Measurements from ENCODE around the gene PRSS56.
A peak's percentile ranks its signal among the peaks of the same experiment; 100 is the strongest.

The PRSS56 gene

DNA sequence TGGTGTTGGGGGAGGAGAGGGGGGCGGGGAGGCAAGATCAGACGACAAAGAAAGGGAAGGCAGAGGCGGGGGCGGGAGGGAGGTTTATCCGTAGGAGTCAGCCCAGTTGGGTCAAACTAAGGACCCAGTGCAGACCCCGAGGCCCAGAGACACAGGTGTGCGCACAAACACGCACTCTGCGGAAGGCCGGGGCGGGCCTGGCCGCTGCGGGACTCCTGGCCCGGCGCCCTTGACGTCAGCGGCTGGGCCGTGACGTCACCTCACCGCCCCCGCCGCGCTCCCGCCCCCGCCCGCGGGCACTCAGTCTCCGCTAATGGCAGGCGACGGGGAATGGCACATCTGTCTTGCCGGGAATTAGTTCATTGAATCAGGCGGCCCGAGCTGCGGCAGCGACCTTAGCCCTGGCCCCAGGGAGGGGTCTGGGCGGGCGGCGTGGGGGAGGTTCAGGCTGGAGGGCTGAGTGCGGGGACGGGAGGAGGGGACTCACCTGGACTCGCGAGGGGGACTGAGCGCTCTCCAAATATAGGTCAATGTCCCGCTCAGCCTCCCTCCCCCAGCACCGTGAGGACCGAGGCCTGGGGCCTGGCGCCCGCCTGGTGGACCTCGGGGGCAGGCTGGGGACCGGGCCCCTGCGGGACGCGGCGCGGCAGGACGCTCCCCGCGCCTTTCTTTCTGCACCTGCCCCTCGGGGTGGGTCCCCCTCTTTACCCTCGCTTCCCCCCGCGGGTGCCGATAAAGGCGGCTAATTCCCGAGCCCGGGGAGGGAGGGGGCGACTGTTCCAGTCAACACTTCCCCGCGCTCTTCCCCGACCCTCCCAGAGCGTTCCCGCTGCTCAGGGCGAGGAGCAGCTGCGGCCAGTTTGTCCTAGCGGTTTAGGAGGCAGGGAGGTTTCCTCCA, 17.0 kb upstream of the PRSS56 start:
- peak; percentile 20 for DNase-seq

DNA sequence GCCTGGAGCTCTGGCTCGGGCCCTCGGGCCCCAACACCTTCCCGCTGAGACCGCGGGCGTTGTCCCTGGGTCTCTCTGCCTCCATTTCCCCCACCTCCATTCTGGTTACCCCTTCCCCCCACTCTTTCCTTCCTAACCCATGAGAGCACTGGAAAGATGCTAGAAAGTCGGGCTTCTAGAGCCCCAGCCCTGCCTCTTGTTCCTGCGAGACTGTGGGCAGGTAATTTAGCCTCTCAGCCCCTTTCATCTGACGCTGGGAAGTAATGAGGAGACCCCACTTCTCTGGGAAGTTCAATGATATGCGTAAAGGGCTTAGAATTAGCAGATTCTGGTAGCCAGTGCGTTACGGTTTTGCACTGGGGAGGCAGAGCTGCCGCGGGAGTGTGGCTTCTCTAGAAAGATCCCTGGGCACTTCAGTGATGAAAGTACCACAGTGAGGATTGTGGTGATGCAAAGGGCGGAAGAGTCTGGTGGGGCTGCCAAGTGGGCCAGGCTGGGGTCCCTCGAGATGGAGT, 16.3 kb upstream of the PRSS56 start:
- no peak for DNase-seq

- DNase-seq = peak; percentile 20
Measured at GRCh38 chr2:232504438-232504837, 15.8 kb upstream of the PRSS56 start.

GRCh38 chr2:232505856-232506255, 14.3 kb upstream of the PRSS56 start:
- no peak for DNase-seq

DNA sequence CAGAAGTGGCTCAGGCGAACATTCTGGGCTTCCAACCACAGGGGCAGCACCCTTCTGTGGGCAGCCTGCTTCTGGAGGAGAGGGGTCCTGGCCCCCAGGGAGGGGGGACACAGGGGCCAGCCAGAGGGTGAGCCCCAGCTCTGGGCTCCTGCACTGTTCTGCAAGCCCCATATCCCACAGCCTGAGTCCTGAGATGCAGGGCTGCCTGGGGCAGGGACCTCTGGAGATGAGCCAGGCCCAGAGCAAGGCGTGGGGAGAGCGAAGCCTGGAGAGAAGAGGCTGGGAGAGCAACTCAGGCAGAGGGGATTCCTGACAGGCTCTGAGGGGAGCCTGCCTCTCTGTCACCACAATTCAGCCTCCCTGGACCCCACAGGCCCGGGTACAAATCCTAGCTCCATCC, 13.5 kb upstream of the PRSS56 start:
- DNase-seq = no peak

GRCh38 chr2:232508251-232508650, 11.9 kb upstream of the PRSS56 start:
- no peak for DNase-seq

GRCh38 chr2:232511336-232511890, 8.8 kb upstream of the PRSS56 start:
- no peak for DNase-seq

DNA sequence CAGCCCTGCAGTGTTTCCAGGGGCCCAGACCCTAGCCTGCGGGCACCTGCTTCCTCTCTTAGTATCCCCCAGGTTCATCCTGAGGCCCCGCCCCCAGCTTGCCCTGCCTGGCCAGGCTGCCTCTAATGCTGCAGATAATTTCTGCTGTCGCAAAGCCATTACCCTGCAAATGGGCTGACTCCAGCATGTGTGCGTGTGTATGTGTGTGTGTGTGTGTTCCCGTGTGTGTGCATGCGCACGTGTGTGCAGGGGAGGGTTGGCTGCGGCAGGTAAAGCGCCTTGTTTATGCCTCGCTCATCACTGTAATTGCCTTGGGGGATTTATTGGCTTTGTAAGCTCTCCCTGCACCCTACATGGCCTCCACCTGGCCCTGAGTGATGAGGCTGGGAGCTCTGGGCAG, 7.6 kb upstream of the PRSS56 start:
- DNase-seq = peak; percentile 24

DNA sequence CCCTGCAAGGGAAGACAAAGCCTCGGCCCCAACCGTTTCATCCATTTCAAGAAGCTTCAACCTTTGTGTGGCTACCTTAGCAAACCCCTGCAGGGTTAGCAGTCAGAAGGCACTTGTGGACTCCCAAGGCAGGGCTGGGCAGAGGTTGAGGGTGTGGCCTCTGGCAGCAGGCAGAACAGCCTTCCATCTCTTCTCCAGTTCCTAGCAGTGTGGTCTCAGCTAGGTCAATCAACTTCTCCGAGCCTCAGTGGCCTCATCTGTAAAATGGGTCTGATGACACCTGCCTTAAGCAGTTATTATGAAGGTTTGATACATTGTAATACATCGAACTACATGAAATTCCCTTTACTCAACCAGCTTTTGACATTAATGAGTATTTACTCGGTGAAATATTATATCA, 6.8 kb upstream of the PRSS56 start:
- DNase-seq = no peak

DNA sequence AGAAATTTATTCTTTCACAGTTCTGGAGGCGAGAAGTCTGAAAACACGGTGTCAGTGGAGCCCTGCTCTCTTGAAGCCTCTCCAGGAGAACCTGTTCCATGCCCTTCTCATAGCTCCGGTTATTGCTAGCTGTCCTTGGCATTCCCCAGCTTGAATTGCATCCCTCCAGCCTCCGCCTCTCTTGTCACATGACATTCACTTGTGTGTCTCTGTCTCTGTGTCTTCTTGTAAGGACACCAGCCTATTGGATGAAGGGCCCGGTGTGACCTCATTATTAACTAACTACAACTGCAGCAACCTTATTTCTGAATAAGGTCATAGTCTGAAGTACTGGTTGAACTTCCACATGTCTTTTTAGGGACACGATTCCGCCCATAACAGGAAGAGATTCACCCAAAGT, 4.5 kb upstream of the PRSS56 start:
- no peak for DNase-seq

- no peak for DNase-seq
Measured at GRCh38 chr2:232516551-232516950, 3.6 kb upstream of the PRSS56 start.

- no peak for DNase-seq
Measured at GRCh38 chr2:232518844-232519243, 1.3 kb upstream of the PRSS56 start.

GRCh38 chr2:232520489-232520888, 301 bp downstream of the PRSS56 start:
- no peak for DNase-seq

- no peak for DNase-seq
Measured at GRCh38 chr2:232521098-232521497, 910 bp downstream of the PRSS56 start.

DNA sequence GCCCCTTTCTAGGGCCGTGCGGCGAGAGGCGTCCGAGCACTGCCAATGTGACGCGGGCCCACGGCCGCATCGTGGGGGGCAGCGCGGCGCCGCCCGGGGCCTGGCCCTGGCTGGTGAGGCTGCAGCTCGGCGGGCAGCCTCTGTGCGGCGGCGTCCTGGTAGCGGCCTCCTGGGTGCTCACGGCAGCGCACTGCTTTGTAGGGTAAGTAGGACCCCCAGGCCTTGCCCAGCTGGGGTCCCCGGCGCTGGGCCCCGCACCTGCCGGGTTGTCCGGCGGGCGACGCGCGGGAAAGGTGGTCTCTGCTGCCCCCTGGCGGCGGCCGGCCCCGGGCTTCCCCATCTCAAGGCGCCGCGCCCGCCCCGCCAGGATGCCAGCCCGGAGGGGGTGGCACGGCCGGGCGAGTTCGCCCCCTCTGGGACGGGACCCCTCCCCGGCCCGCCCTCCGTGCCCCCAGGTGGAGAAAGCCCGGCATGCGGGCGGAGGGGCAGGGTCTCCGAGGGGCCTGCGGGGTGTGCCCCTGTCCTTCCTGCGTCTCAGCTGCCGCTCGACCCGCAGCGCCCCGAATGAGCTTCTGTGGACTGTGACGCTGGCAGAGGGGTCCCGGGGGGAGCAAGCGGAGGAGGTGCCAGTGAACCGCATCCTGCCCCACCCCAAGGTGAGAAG, 1.9 kb downstream of the PRSS56 start:
- DNase-seq = peak; percentile 25

DNA sequence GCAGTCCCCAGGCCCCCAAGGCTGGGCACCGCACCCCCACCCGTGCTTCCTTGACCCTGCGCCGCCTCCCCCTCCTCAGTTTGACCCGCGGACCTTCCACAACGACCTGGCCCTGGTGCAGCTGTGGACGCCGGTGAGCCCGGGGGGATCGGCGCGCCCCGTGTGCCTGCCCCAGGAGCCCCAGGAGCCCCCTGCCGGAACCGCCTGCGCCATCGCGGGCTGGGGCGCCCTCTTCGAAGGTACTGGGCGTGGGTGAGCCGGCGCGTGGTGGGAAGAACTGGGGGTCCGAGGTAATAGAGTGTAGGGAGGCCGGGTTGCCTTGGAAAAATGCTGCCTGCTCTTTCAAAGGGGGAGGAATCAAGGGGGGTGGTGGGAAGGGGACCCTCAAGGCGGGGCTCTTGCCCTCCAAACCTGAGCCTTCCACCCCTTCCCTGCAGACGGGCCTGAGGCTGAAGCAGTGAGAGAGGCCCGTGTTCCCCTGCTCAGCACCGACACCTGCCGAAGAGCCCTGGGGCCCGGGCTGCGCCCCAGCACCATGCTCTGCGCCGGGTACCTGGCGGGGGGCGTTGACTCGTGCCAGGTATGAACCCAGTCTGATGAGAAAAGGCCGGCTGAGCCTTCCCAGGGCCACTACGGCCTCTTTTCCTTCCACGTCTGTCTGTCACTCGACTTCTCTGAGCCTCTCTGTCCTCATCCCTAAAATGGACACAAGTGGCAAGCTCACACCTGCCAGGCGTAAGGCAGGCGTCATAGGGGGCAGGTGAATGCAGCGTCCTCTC, 2.6 kb downstream of the PRSS56 start:
- no peak for DNase-seq

DNA sequence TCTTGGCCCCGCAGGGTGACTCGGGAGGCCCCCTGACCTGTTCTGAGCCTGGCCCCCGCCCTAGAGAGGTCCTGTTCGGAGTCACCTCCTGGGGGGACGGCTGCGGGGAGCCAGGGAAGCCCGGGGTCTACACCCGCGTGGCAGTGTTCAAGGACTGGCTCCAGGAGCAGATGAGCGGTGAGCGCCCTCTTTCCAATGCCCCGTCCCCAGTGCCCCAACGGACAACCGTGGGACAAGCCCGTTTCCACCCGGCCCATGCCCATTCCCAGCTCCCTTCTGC, 3.2 kb downstream of the PRSS56 start:
- no peak for DNase-seq

DNA sequence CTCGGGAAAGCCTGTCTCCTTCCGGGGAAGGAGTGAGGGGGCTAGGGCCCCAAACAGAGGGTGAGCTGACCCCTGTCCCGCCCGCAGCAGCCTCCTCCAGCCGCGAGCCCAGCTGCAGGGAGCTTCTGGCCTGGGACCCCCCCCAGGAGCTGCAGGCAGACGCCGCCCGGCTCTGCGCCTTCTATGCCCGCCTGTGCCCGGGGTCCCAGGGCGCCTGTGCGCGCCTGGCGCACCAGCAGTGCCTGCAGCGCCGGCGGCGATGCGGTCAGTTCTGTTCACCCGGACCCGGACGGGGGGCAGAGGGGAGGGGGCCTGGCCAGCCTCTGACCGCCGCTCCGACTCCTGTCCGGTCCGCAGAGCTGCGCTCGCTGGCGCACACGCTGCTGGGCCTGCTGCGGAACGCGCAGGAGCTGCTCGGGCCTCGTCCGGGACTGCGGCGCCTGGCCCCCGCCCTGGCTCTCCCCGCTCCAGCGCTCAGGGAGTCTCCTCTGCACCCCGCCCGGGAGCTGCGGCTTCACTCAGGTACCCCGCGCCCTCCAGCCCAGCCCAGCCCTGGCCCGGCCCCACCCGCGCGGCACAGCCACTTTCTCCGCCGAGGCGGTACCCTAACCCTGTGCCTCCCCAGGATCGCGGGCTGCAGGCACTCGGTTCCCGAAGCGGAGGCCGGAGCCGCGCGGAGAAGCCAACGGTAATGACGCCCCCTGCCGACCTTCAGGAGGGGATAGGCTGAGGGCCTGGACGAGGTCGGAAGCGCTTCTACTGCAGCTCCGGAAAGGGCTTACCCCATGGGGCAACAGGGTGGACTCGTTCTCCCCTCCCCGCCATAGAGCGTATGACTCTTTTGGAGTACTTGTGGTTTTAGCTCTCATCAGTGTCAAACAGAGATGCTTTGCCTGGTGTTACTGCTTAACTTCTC, 3.8 kb downstream of the PRSS56 start:
- DNase-seq = peak; percentile 29

DNA sequence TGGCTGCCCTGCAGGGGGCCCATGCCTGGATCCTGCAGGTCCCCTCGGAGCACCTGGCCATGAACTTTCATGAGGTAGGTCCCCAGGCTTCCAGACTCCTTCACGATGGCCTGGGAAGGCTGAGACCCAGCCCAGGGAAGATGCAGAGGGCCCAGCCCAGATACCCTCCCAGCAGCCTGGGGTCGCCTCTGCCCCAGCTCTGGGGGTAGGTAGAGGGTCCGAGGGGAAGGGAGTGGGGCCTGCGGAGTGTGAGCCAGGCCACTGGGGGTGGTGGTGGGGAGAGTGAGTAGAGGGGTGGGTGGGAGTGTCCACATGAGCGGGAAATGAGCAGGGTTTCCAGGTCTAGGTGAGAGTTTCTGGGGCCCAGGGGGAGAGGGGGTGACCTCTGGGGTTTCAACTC, 4.6 kb downstream of the PRSS56 start:
- no peak for DNase-seq

DNA sequence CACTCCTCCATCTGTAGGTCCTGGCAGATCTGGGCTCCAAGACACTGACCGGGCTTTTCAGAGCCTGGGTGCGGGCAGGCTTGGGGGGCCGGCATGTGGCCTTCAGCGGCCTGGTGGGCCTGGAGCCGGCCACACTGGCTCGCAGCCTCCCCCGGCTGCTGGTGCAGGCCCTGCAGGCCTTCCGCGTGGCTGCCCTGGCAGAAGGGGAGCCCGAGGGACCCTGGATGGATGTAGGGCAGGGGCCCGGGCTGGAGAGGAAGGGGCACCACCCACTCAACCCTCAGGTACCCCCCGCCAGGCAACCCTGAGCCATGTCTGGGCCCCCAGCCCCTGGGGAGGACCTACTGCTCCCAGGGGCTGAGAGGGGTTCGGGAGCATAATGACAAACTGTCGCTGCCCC, 5.0 kb downstream of the PRSS56 start:
- DNase-seq = no peak

DNA sequence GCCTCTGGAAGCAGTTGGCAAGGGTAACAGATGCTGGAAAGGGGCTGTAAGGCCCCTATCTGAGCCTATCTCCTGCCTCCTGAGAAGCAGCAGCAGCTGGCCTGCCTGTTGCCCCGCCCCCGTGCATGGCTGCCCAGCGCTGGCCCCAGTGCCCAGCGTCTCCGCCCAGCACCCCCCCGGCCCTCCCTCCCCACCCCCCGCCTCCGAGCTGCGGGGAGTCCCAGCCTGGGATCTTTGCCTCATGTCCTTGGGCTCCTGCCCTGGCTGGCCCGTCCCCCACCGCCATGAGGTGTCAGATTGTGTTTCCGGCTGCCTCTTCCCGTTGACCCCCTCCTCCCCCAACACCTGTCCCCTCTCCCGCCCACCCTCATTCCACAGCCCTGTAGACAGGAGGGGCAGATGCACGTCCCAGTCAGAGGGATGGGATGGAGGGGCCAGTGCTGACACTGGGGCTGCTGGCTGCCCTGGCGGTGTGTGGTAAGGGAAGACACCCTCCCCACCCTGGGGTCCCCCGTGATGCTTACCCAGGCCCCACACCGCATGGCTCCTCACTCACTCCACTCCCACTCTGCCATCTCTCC, 5.7 kb downstream of the PRSS56 start, which contains the start of gene CHRND:
TSS of gene CHRND (plus strand) at position 370 of the 581 bp plus-strand sequence. CDS start at position 426, 56 bp downstream.
- peak; percentile 34 for DNase-seq
